Fibroblast of lung (primary cell): ENCODE data around the gene NACA2. TPM values are rescaled to one million over a fixed set of nuclear protein-coding genes. Genes with fewer than 3 reads are reported as not detected.

Experiments
- DNase-seq, 2 donors: peaks; one replicate each; pipeline versions ENCODE4 v3.0.0 to v3.0.0-alpha.2; 2010; ENCODE audit warnings: low read depth in 2 of 2
- H2AFZ ChIP-seq: 2 replicates; pipeline ENCODE4 v1.5.1; 2012; ENCODE audit warnings: low read length, control low read depth, inconsistent platforms
- H3K27ac ChIP-seq: 2 replicates; pipeline ENCODE4 v1.5.1; 2011; ENCODE audit warnings: low read length, control low read depth; ENCODE audit not compliant: insufficient read depth
- H3K27me3 ChIP-seq: 2 replicates; pipeline ENCODE4 v1.5.1; 2011; ENCODE audit warnings: mild to moderate bottlenecking, low read length; ENCODE audit not compliant: control insufficient read depth, insufficient read depth
- H3K36me3 ChIP-seq: 2 replicates; pipeline ENCODE4 v1.5.1; 2011; ENCODE audit warnings: low read length; ENCODE audit not compliant: control insufficient read depth, insufficient read depth
- H3K4me1 ChIP-seq: 2 replicates; pipeline ENCODE4 v1.5.1; 2011; ENCODE audit warnings: low read length; ENCODE audit not compliant: control insufficient read depth, insufficient read depth; ENCODE audit errors: extremely low read depth
- H3K4me2 ChIP-seq: 2 replicates; pipeline ENCODE4 v1.5.1; 2011; ENCODE audit warnings: low read length, control low read depth; ENCODE audit not compliant: insufficient read depth; ENCODE audit errors: extremely low read depth
- H3K4me3 ChIP-seq, 4 experiments: fragments of 200-600 bp in 1 of 4; sonication (generic) in 1 of 4; replicated peaks in 1 of 4; 2 replicates each; pipeline ENCODE4 v1.5.1; 2011 to 2016; ENCODE audit warnings: low read length in 4 of 4, low read depth in 3 of 4, mild to moderate bottlenecking in 3 of 4, control low read depth in 2 of 4, inconsistent platforms in 1 of 4, mixed read lengths in 1 of 4; ENCODE audit not compliant: insufficient read depth in 1 of 4; ENCODE audit errors: control extremely low read depth in 1 of 4
- H3K79me2 ChIP-seq: 2 replicates; pipeline ENCODE4 v1.5.1; 2012; ENCODE audit warnings: mild to moderate bottlenecking, low read length, inconsistent platforms; ENCODE audit not compliant: control insufficient read depth, insufficient read depth
- H3K9ac ChIP-seq: 2 replicates; pipeline ENCODE4 v1.5.1; 2011; ENCODE audit warnings: mild to moderate bottlenecking, low read length, control low read depth; ENCODE audit not compliant: insufficient read depth
- H3K9me3 ChIP-seq: 2 replicates; pipeline ENCODE4 v1.5.1; 2012; ENCODE audit warnings: low read depth, low read length; ENCODE audit not compliant: control insufficient read depth, insufficient read depth
- H4K20me1 ChIP-seq: 2 replicates; pipeline ENCODE4 v1.5.1; 2011; ENCODE audit warnings: low read length; ENCODE audit not compliant: control insufficient read depth, insufficient read depth; ENCODE audit errors: extremely low read depth
- CTCF ChIP-seq, 2 donors: IDR thresholded peaks in 1 of 2; conservative IDR thresholded peaks in 1 of 2; 1 replicate in 1 of 2; 2 replicates in 1 of 2; pipeline ENCODE4 v1.5.1; 2011 to 2012; ENCODE audit warnings: low read length in 2 of 2, control low read depth in 1 of 2, inconsistent platforms in 1 of 2, low read depth in 1 of 2, mild to moderate bottlenecking in 1 of 2
- EZH2 ChIP-seq: IDR thresholded peaks from 2 replicates; pipeline ENCODE4 v1.5.1; 2012; ENCODE audit warnings: low read length, control low read depth, mild to moderate bottlenecking; ENCODE audit errors: missing control alignments
- polyA minus RNA-seq: library from RNA; depleted of rRNA, polyadenylated mRNA; stranded (reverse); fragments of >200 nt; gene quantifications from 2 replicates; pipeline ENCODE4 v1.2.3, GENCODE V29; 2011; ENCODE audit warnings: low replicate concordance
- polyA plus RNA-seq, 2 donors: library from polyadenylated mRNA; depleted of rRNA in 1 of 2; stranded (reverse) in 1 of 2; unstranded in 1 of 2; fragments of >200 nt; gene quantifications; 2 replicates each; pipeline ENCODE4 v1.2.1, GENCODE V29; 2011 to 2012; ENCODE audit warnings: missing spikeins in 1 of 2
- total RNA-seq: library from RNA; depleted of rRNA; stranded (reverse); fragments of >200 nt; gene quantifications from 2 replicates; pipeline ENCODE4 v1.2.1, GENCODE V29; 2014

Gene NACA2
- total RNA-seq (not detected in 2 replicates), polyA plus RNA-seq (0.17 TPM in 1 of 2 replicates, not detected in the other), polyA minus RNA-seq (not detected in 2 replicates)
- polyA plus RNA-seq (2012): 0.27 and 0.61 TPM in 2 replicates

GRCh38 chr17:61591018-61591417 lies at the start of gene NACA2:
NACA2 (minus strand) TSS chr17:61591219; CDS start chr17:61591180, 39 bp downstream.
- no peak within 1 kb of the TSS for H2AFZ ChIP-seq
- H3K9ac ChIP-seq: no peak within 1 kb of the TSS
- DNase-seq: no peak
- no peak within 1 kb of the TSS for H3K4me2 ChIP-seq
- H3K27me3 ChIP-seq: peaks cover 4% of the 10 kb centered on the region
- H3K36me3 ChIP-seq: no peaks in the 10 kb centered on the region
- no peak within 1 kb of the TSS for H3K27ac ChIP-seq
- no peak within 1 kb of the TSS for H3K4me3 ChIP-seq
- H4K20me1 ChIP-seq: no peaks in the 10 kb centered on the region
- H3K9me3 ChIP-seq: no peaks in the 10 kb centered on the region
- no peaks in the 10 kb centered on the region for H3K4me1 ChIP-seq
- TF ChIP-seq CTCF (conservative IDR thresholded peaks at IDR 0.05 in 1 of 2, IDR thresholded peaks at IDR 0.05 in 1 of 2; ENCODE audit: low read depth in 1 of 2, low read length in 2 of 2): no peak
- TF ChIP-seq EZH2: no peak
- no peaks in the 10 kb centered on the region for H3K79me2 ChIP-seq

- Histone ChIP-seq H3K4me2 (no peak overlapping the region), H2AFZ (no peak overlapping the region), H3K27me3 (no peaks in the 10 kb centered on the region), H3K79me2 (no peaks in the 10 kb centered on the region), H3K4me3 (no peak overlapping the region), H3K27ac (no peak overlapping the region), H4K20me1 (no peaks in the 10 kb centered on the region), H3K4me1 (no peaks in the 10 kb centered on the region), H3K9me3 (no peaks in the 10 kb centered on the region), H3K36me3 (no peaks in the 10 kb centered on the region), H3K9ac (no peak overlapping the region)
- DNase-seq: no peak
- TF ChIP-seq CTCF (conservative IDR thresholded peaks at IDR 0.05 in 1 of 2, IDR thresholded peaks at IDR 0.05 in 1 of 2; ENCODE audit: low read depth in 1 of 2, low read length in 2 of 2) (no peak), EZH2 (no peak)
Measured at GRCh38 chr17:61639818-61640217, 48.8 kb upstream of the NACA2 start.

GRCh38 chr17:61638087-61638486 lies 47.1 kb upstream of the NACA2 start:
- Histone ChIP-seq H3K79me2 (no peaks in the 10 kb centered on the region), H3K36me3 (no peaks in the 10 kb centered on the region), H3K4me3 (no peak overlapping the region), H2AFZ (no peak overlapping the region), H3K27ac (no peak overlapping the region), H3K9me3 (no peaks in the 10 kb centered on the region), H3K9ac (no peak overlapping the region), H3K27me3 (no peaks in the 10 kb centered on the region), H3K4me2 (no peak overlapping the region), H4K20me1 (no peaks in the 10 kb centered on the region), H3K4me1 (no peaks in the 10 kb centered on the region)
- TF ChIP-seq EZH2 (no peak), CTCF (conservative IDR thresholded peaks at IDR 0.05 in 1 of 2, IDR thresholded peaks at IDR 0.05 in 1 of 2; ENCODE audit: low read depth in 1 of 2, low read length in 2 of 2) (no peak)
- no peak for DNase-seq
